Trophoblast cell (in vitro differentiated cells and primary cell): Measurements from ENCODE around the gene TRAP1.

Experiments
- DNase-seq, 2 donors: peaks; one replicate each; pipeline ENCODE4 v3.0.0-alpha.2; 2016
- H2AFZ ChIP-seq: 2 replicates; pipeline ENCODE4 v1.6.1; 2013; ENCODE audit warnings: low read length, moderate library complexity, mild to moderate bottlenecking; ENCODE audit not compliant: insufficient read depth, poor library complexity
- H2AK5ac ChIP-seq: 2 replicates; pipeline ENCODE4 v1.6.1; 2013; ENCODE audit warnings: mild to moderate bottlenecking, low read length
- H2BK120ac ChIP-seq: 2 replicates; pipeline ENCODE4 v1.6.1; 2013; ENCODE audit warnings: low read length, mild to moderate bottlenecking, moderate library complexity; ENCODE audit not compliant: insufficient read depth, poor library complexity
- H2BK12ac ChIP-seq: 2 replicates; pipeline ENCODE4 v1.6.1; 2013; ENCODE audit warnings: mild to moderate bottlenecking, low read length, moderate library complexity
- H2BK5ac ChIP-seq: 2 replicates; pipeline ENCODE4 v1.6.1; 2013; ENCODE audit warnings: low read length, low read depth, moderate library complexity, mild to moderate bottlenecking; ENCODE audit not compliant: poor library complexity
- H3K14ac ChIP-seq: 2 replicates; pipeline ENCODE4 v1.6.1; 2013; ENCODE audit warnings: mild to moderate bottlenecking, low read length
- H3K18ac ChIP-seq: 2 replicates; pipeline ENCODE4 v1.6.1; 2013; ENCODE audit warnings: mild to moderate bottlenecking, low read length
- H3K23ac ChIP-seq: 2 replicates; pipeline ENCODE4 v1.6.1; 2013; ENCODE audit warnings: low read length
- H3K27ac ChIP-seq: 2 replicates; pipeline ENCODE4 v1.5.1; 2013; ENCODE audit warnings: low read depth, mild to moderate bottlenecking, inconsistent platforms, low read length, moderate library complexity
- H3K27me3 ChIP-seq: 2 replicates; pipeline ENCODE4 v1.6.1; 2013; ENCODE audit warnings: inconsistent platforms, mild to moderate bottlenecking, low read length, moderate library complexity; ENCODE audit not compliant: insufficient read depth
- H3K36me3 ChIP-seq, 2 experiments: 1 replicate in 1 of 2; 2 replicates in 1 of 2; pipeline ENCODE4 v1.6.1; 2013; ENCODE audit warnings: low read length in 2 of 2, mild to moderate bottlenecking in 2 of 2, moderate library complexity in 1 of 2; ENCODE audit not compliant: insufficient read depth in 2 of 2, control insufficient read depth in 1 of 2
- H3K4ac ChIP-seq: 2 replicates; pipeline ENCODE4 v1.6.1; 2013; ENCODE audit warnings: low read depth, mild to moderate bottlenecking, low read length, moderate library complexity
- H3K4me1 ChIP-seq, 2 experiments: 1 replicate in 1 of 2; 2 replicates in 1 of 2; pipeline ENCODE4 v1.6.1; 2013; ENCODE audit warnings: low read length in 2 of 2, mild to moderate bottlenecking in 2 of 2, moderate library complexity in 1 of 2; ENCODE audit not compliant: insufficient read depth in 2 of 2, control insufficient read depth in 1 of 2
- H3K4me2 ChIP-seq: 2 replicates; pipeline ENCODE4 v1.6.1; 2013; ENCODE audit warnings: inconsistent platforms, mild to moderate bottlenecking, low read length, moderate library complexity
- H3K4me3 ChIP-seq: 2 replicates; pipeline ENCODE4 v1.5.1; 2013; ENCODE audit warnings: mild to moderate bottlenecking, low read depth, low read length, inconsistent platforms
- H3K79me1 ChIP-seq: one replicate; pipeline ENCODE4 v1.6.1; 2013; ENCODE audit warnings: low read length
- H3K79me2 ChIP-seq: 2 replicates; pipeline ENCODE4 v1.6.1; 2013; ENCODE audit warnings: low read length, mild to moderate bottlenecking; ENCODE audit not compliant: control insufficient read depth, insufficient read depth, poor library complexity
- H3K9ac ChIP-seq: 2 replicates; pipeline ENCODE4 v1.6.1; 2013; ENCODE audit warnings: mild to moderate bottlenecking, low read length
- H3K9me3 ChIP-seq: 2 replicates; pipeline ENCODE4 v1.6.1; 2013; ENCODE audit warnings: low read depth, mild to moderate bottlenecking, control low read depth, inconsistent platforms, low read length; ENCODE audit not compliant: insufficient read depth
- H4K12ac ChIP-seq: 2 replicates; pipeline ENCODE4 v1.6.1; 2013; ENCODE audit warnings: low read depth, mild to moderate bottlenecking, low read length, moderate library complexity
- H4K8ac ChIP-seq: 2 replicates; pipeline ENCODE4 v1.6.1; 2013; ENCODE audit warnings: low read depth, mild to moderate bottlenecking, low read length, moderate library complexity
- H4K91ac ChIP-seq: one replicate; pipeline ENCODE4 v1.6.1; 2013; ENCODE audit warnings: low read depth, mild to moderate bottlenecking, low read length, moderate library complexity
- WGBS: extraction: QIAGEN DNeasy Blood & Tissue Kit; methylation state at CpG from one replicate; pipeline ENCODE4 v1.1.7; 2013; ENCODE audit warnings: missing lambda C conversion rate; ENCODE audit not compliant: insufficient read length, insufficient coverage; ENCODE audit errors: extremely low coverage; 5-methylcytosine and 5-hydroxymethylcytosine counted together

The TRAP1 gene

GRCh38 chr16:3718628-3719027 is 1.3 kb upstream of the TRAP1 start:
- Histone ChIP-seq H3K23ac (no peak overlapping the region), H3K9me3 (peaks cover 2% of the 10 kb centered on the region), H3K79me1 (peaks cover 10% of the 10 kb centered on the region), H2AFZ (no peak overlapping the region), H3K27me3 (no peaks in the 10 kb centered on the region), H2BK12ac (no peak overlapping the region), H3K14ac (no peak overlapping the region), H3K18ac (no peak overlapping the region), H3K79me2 (peaks cover 10% of the 10 kb centered on the region), H3K4me2 (no peak overlapping the region), H3K4me1 (peaks cover 0 to 5% of the 10 kb centered on the region in 2 experiments), H2BK120ac (no peak overlapping the region), H3K4me3 (no peak overlapping the region), H3K27ac (no peak overlapping the region), H2BK5ac (no peak overlapping the region), H2AK5ac (no peak overlapping the region), H4K8ac (no peak overlapping the region), H3K36me3 (peaks cover 0 to 3% of the 10 kb centered on the region in 2 experiments), H3K4ac (no peak overlapping the region), H4K12ac (no peak overlapping the region), H3K9ac (no peak overlapping the region), H4K91ac (no peak overlapping the region)
- DNase-seq: no peak
- no CpG with 5 or more reads among the region's 10 CpGs for WGBS

GRCh38 chr16:3718019-3718391 is 681 bp upstream of the TRAP1 start:
- no peak overlapping the region for H3K23ac ChIP-seq
- peak overlapping the region; percentile 72 for H3K4me2 ChIP-seq
- H4K12ac ChIP-seq: peak overlapping the region; percentile 99
- H3K36me3 ChIP-seq: peaks cover 0 to 5% of the 10 kb centered on the region in 2 experiments
- H2BK12ac ChIP-seq: no peak overlapping the region
- peak overlapping the region; percentile 91 for H3K4me3 ChIP-seq
- H2BK120ac ChIP-seq: peak overlapping the region; percentile 94
- peak overlapping the region; percentile 100 for H4K8ac ChIP-seq
- H2AK5ac ChIP-seq: peak overlapping the region; percentile 60
- no peak for DNase-seq
- no peak overlapping the region for H3K27ac ChIP-seq
- H3K27me3 ChIP-seq: no peaks in the 10 kb centered on the region
- no peak overlapping the region for H2BK5ac ChIP-seq
- H3K4me1 ChIP-seq: peaks cover 0 to 8% of the 10 kb centered on the region in 2 experiments
- peak overlapping the region; percentile 85 for H3K9ac ChIP-seq
- peaks cover 10% of the 10 kb centered on the region for H3K79me2 ChIP-seq
- peak overlapping the region; percentile 99 for H3K14ac ChIP-seq
- WGBS: no CpG with 5 or more reads among the region's 5 CpGs
- H4K91ac ChIP-seq: peak overlapping the region; percentile 98
- H3K18ac ChIP-seq: peak overlapping the region; percentile 99
- peak overlapping the region; percentile 100 for H2AFZ ChIP-seq
- peaks cover 10% of the 10 kb centered on the region for H3K79me1 ChIP-seq
- peaks cover 4% of the 10 kb centered on the region for H3K9me3 ChIP-seq
- peak overlapping the region; percentile 95 for H3K4ac ChIP-seq

GRCh38 chr16:3716831-3717234 is 491 bp downstream of the TRAP1 start:
- H3K4ac ChIP-seq: peak overlapping the region; percentile 94
- H3K79me1 ChIP-seq: peaks cover 10% of the 10 kb centered on the region
- H4K8ac ChIP-seq: peak overlapping the region; percentile 79
- peaks cover 0 to 5% of the 10 kb centered on the region in 2 experiments for H3K36me3 ChIP-seq
- peak overlapping the region; percentile 75 for H4K91ac ChIP-seq
- H2BK12ac ChIP-seq: no peak overlapping the region
- no peak overlapping the region for H3K23ac ChIP-seq
- peak overlapping the region; percentile 21 for H2BK5ac ChIP-seq
- H2AK5ac ChIP-seq: peak overlapping the region; percentile 61
- H2BK120ac ChIP-seq: peak overlapping the region; percentile 61
- no CpG with 5 or more reads among the region's 34 CpGs for WGBS
- peak overlapping the region; percentile 79 for H3K4me2 ChIP-seq
- no peaks in the 10 kb centered on the region for H3K27me3 ChIP-seq
- H3K9me3 ChIP-seq: peaks cover 4% of the 10 kb centered on the region
- DNase-seq: peak in 1 of 2 donors; percentile 32
- peak overlapping the region; percentile 73 for H3K9ac ChIP-seq
- peak overlapping the region; percentile 65 for H3K18ac ChIP-seq
- H4K12ac ChIP-seq: peak overlapping the region; percentile 79
- H3K4me3 ChIP-seq: peak overlapping the region; percentile 91
- H3K14ac ChIP-seq: peak overlapping the region; percentile 79
- peaks cover 0 to 8% of the 10 kb centered on the region in 2 experiments for H3K4me1 ChIP-seq
- peaks cover 10% of the 10 kb centered on the region for H3K79me2 ChIP-seq
- H2AFZ ChIP-seq: peak overlapping the region; percentile 84
- H3K27ac ChIP-seq: no peak overlapping the region

GRCh38 chr16:3715430-3715829 is 1.9 kb downstream of the TRAP1 start:
- Histone ChIP-seq H3K9me3 (peaks cover 4% of the 10 kb centered on the region), H2BK12ac (no peak overlapping the region), H4K12ac (no peak overlapping the region), H4K91ac (no peak overlapping the region), H3K9ac (no peak overlapping the region), H2AK5ac (no peak overlapping the region), H3K4me2 (no peak overlapping the region), H3K4ac (no peak overlapping the region), H3K79me1 (peaks cover 10% of the 10 kb centered on the region), H4K8ac (no peak overlapping the region), H3K4me1 (peaks cover 0 to 8% of the 10 kb centered on the region in 2 experiments), H3K14ac (no peak overlapping the region), H2AFZ (no peak overlapping the region), H2BK120ac (no peak overlapping the region), H3K4me3 (no peak overlapping the region), H3K27ac (no peak overlapping the region), H2BK5ac (no peak overlapping the region), H3K27me3 (no peaks in the 10 kb centered on the region), H3K79me2 (peaks cover 10% of the 10 kb centered on the region), H3K23ac (no peak overlapping the region), H3K36me3 (peaks cover 0 to 5% of the 10 kb centered on the region in 2 experiments), H3K18ac (no peak overlapping the region)
- no CpG with 5 or more reads among the region's 7 CpGs for WGBS
- no peak for DNase-seq
